ENCODE measurements around the gene IL27RA. TPM values are rescaled to one million over a fixed set of nuclear protein-coding genes. Genes with fewer than 3 reads are reported as not detected.

Gene IL27RA
- total RNA-seq, 1 experiment from 2014 or later = 13.6 TPM

GRCh38 chr19:14080887-14081796, 49.6 kb downstream of the IL27RA start:
- H2BK20ac ChIP-seq (ENCODE audit: low read depth, low read length, poor library complexity, severe bottlenecking) = no peak overlapping the region
- TF ChIP-seq CTCF (conservative IDR thresholded peaks at IDR 0.05) = no peak
- Mint-ChIP-seq H3K27me3 (ENCODE audit: low read depth) (peaks cover 23% of the 10 kb centered on the region), H3K9me3 (no peaks in the 10 kb centered on the region), H3K4me1 (peaks cover 6 to 7% of the 10 kb centered on the region in 2 experiments; a peak in 3 of 4 replicates), H3K27ac (peak overlapping the region in 2 of 3 experiments; percentile 86 to 94; a peak in 5 of 7 replicates), H3K4me3 (peak overlapping the region; percentile 89 to 95), H3K36me3 (ENCODE audit: insufficient read depth in 1 of 3, low read depth in 3 of 3) (no peaks in the 10 kb centered on the region; a peak in 1 of 7 replicates)
- H3K23me2 ChIP-seq (ENCODE audit: insufficient read length, low read depth, low read length, poor library complexity, severe bottlenecking) = peaks cover 9% of the 10 kb centered on the region
- peak overlapping the region; percentile 23 for H2AFZ ChIP-seq (ENCODE audit: low read length)
- no peak overlapping the region for H3K27ac ChIP-seq (ENCODE audit: insufficient read length, low read depth, low read length)
- no CpG with 5 or more reads among the region's 50 CpGs for WGBS (ENCODE audit: extremely low coverage, insufficient read length, low lambda C conversion rate)
- H4K20me1 ChIP-seq (ENCODE audit: control insufficient read depth, insufficient read depth, insufficient read length) = no peaks in the 10 kb centered on the region
- no peak overlapping the region for H3K4ac ChIP-seq (ENCODE audit: low read depth, low read length)
- H3K27me3 ChIP-seq (ENCODE audit: insufficient read depth, low read length) = no peaks in the 10 kb centered on the region
- H3K23ac ChIP-seq (ENCODE audit: insufficient read length, low read depth, low read length) = no peak overlapping the region
- no peak overlapping the region for H2BK12ac ChIP-seq (ENCODE audit: insufficient read length, low read depth, low read length)
- H3K9me3 ChIP-seq (ENCODE audit: control insufficient read depth, low read depth, low read length) = no peaks in the 10 kb centered on the region
- peak overlapping the region; percentile 52 for H3K9ac ChIP-seq (ENCODE audit: extremely low read depth, insufficient read length, low read length)
- no peak overlapping the region for H3T11ph ChIP-seq (ENCODE audit: low read length)
- H3K14ac ChIP-seq (ENCODE audit: insufficient read depth, low read length) = peak overlapping the region; percentile 21; the same call in 1 of the 2 replicates
- H3K79me2 ChIP-seq (ENCODE audit: insufficient read depth, low read length) = no peaks in the 10 kb centered on the region
- H4K5ac ChIP-seq (ENCODE audit: insufficient read length, low read depth, low read length) = no peak overlapping the region
- no peak overlapping the region for H3K56ac ChIP-seq (ENCODE audit: insufficient read length, low read depth, low read length)
- H2BK120ac ChIP-seq (ENCODE audit: low read depth, low read length, poor library complexity, severe bottlenecking) = no peak overlapping the region
- no peak overlapping the region for H2BK5ac ChIP-seq (ENCODE audit: insufficient read length, low read length)
- H4K91ac ChIP-seq (ENCODE audit: insufficient read length, low read depth, low read length) = no peak overlapping the region
- no peak overlapping the region for H2AK5ac ChIP-seq (ENCODE audit: insufficient read length, low read length)
- no peaks in the 10 kb centered on the region; the same call in 1 of the 2 replicates for H3K4me1 ChIP-seq (ENCODE audit: insufficient read depth, low read length)
- no peak overlapping the region for H2BK15ac ChIP-seq (ENCODE audit: low read depth, low read length)
- H3K79me1 ChIP-seq (ENCODE audit: insufficient read depth, low read depth, low read length, poor library complexity, severe bottlenecking) = no peaks in the 10 kb centered on the region
- H3K4me2 ChIP-seq (ENCODE audit: insufficient read depth, insufficient read length, low read length) = peak overlapping the region; percentile 76
- peak; percentile 98 for DNase-seq
- H3K18ac ChIP-seq (ENCODE audit: insufficient read length, low read depth, low read length) = no peak overlapping the region
- no peak overlapping the region for H4K8ac ChIP-seq (replicated peaks; ENCODE audit: insufficient read length, low read depth, low read length)
